Measurements from ENCODE around the gene ABCC8.

DNA sequence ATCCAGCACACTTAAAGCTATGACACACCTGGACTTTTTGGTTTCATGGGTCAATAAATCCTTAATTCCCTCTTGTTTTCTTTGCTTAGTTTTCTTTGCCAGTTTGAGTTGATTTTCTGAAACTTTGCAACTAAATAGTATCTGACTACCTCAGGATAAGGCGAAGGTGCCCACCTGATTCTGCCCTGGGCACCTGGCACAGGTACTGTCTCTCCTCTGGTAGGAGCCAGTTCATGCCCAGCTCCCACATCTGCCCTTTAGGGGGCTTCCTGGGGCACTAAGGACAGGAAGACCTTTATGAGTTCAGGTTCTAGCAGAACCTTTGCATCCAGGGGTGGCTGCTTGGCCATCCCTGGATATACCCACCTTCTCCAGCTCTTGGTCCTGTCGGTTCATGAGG lies 68.6 kb downstream of the ABCC8 start:
- TF ChIP-seq, protein P1, sequence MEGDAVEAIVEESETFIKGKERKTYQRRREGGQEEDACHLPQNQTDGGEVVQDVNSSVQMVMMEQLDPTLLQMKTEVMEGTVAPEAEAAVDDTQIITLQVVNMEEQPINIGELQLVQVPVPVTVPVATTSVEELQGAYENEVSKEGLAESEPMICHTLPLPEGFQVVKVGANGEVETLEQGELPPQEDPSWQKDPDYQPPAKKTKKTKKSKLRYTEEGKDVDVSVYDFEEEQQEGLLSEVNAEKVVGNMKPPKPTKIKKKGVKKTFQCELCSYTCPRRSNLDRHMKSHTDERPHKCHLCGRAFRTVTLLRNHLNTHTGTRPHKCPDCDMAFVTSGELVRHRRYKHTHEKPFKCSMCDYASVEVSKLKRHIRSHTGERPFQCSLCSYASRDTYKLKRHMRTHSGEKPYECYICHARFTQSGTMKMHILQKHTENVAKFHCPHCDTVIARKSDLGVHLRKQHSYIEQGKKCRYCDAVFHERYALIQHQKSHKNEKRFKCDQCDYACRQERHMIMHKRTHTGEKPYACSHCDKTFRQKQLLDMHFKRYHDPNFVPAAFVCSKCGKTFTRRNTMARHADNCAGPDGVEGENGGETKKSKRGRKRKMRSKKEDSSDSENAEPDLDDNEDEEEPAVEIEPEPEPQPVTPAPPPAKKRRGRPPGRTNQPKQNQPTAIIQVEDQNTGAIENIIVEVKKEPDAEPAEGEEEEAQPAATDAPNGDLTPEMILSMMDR (IDR thresholded peaks at IDR 0.05) = no peak
- no peak for TF ChIP-seq POLR2A (IDR thresholded peaks at IDR 0.05)
